ENCODE measurements around the gene GON4L. TPM values are rescaled to one million over a fixed set of nuclear protein-coding genes. Genes with fewer than 3 reads are reported as not detected.

Gene GON4L
- total RNA-seq, 1 experiment from 2014 or later, result 53.4 TPM

GRCh38 chr1:155740995-155741394, 116.0 kb downstream of the GON4L start:
- H3K4me3 Mint-ChIP-seq, result no peak overlapping the region
- Histone ChIP-seq H3K9me3 (ENCODE audit: control insufficient read depth, low read depth, low read length) (no peaks in the 10 kb centered on the region), H3K23me2 (ENCODE audit: insufficient read length, low read depth, low read length, poor library complexity, severe bottlenecking) (no peaks in the 10 kb centered on the region), H2BK15ac (ENCODE audit: low read depth, low read length) (no peak overlapping the region), H4K91ac (ENCODE audit: insufficient read length, low read depth, low read length) (no peak overlapping the region), H2BK20ac (ENCODE audit: low read depth, low read length, poor library complexity, severe bottlenecking) (no peak overlapping the region), H4K5ac (ENCODE audit: insufficient read length, low read depth, low read length) (no peak overlapping the region), H3K56ac (ENCODE audit: insufficient read length, low read depth, low read length) (no peak overlapping the region), H3K18ac (ENCODE audit: insufficient read length, low read depth, low read length) (no peak overlapping the region), H3K27me3 (ENCODE audit: insufficient read depth, low read length) (no peaks in the 10 kb centered on the region), H2BK12ac (ENCODE audit: insufficient read length, low read depth, low read length) (no peak overlapping the region), H3K79me1 (ENCODE audit: insufficient read depth, low read depth, low read length, poor library complexity, severe bottlenecking) (no peaks in the 10 kb centered on the region), H2AFZ (ENCODE audit: low read length) (no peak overlapping the region), H2AK5ac (ENCODE audit: insufficient read length, low read length) (no peak overlapping the region), H3K23ac (ENCODE audit: insufficient read length, low read depth, low read length) (no peak overlapping the region), H3K14ac (ENCODE audit: insufficient read depth, low read length) (no peak overlapping the region), H3K4me2 (ENCODE audit: insufficient read depth, insufficient read length, low read length) (no peak overlapping the region), H3K4me1 (ENCODE audit: insufficient read depth, low read length) (no peaks in the 10 kb centered on the region), H3K79me2 (ENCODE audit: insufficient read depth, low read length) (no peaks in the 10 kb centered on the region), H4K20me1 (ENCODE audit: control insufficient read depth, insufficient read depth, insufficient read length) (no peaks in the 10 kb centered on the region), H2BK5ac (ENCODE audit: insufficient read length, low read length) (no peak overlapping the region), H3K9ac (ENCODE audit: extremely low read depth, insufficient read length, low read length) (no peak overlapping the region), H3K27ac (ENCODE audit: insufficient read length, low read depth, low read length) (no peak overlapping the region), H3K4ac (ENCODE audit: low read depth, low read length) (no peak overlapping the region), H4K8ac (replicated peaks; ENCODE audit: insufficient read length, low read depth, low read length) (no peak overlapping the region), H2BK120ac (ENCODE audit: low read depth, low read length, poor library complexity, severe bottlenecking) (no peak overlapping the region), H3T11ph (ENCODE audit: low read length) (no peak overlapping the region)
- no peaks in the 10 kb centered on the region for H3K27me3 Mint-ChIP-seq (ENCODE audit: low read depth)
- no peak for TF ChIP-seq CTCF (conservative IDR thresholded peaks at IDR 0.05)
- H3K4me1 Mint-ChIP-seq, result no peaks in the 10 kb centered on the region
- DNase-seq, result no peak
- no CpG with 5 or more reads among the region's 8 CpGs for WGBS (ENCODE audit: extremely low coverage, insufficient read length, low lambda C conversion rate)
- H3K36me3 Mint-ChIP-seq (ENCODE audit: insufficient read depth in 1 of 3, low read depth in 3 of 3), result peaks cover 9 to 28% (median 26%) of the 10 kb centered on the region in 3 experiments; a peak in 6 of 7 replicates
- H3K27ac Mint-ChIP-seq, result no peak overlapping the region
- no peaks in the 10 kb centered on the region for H3K9me3 Mint-ChIP-seq
